Brain microvascular endothelial cell (primary cell): ENCODE measurements around the gene LCE6A.

ENCODE experiments used
- DNase-seq: peaks from one replicate; pipeline ENCODE4 v3.0.0-alpha.2; 2020
- H3K27ac ChIP-seq: fragments of 250-450 bp; sonication (Bioruptor Pico); 2 replicates; pipeline ENCODE4 v1.5.1; 2020; ENCODE audit warnings: mild to moderate bottlenecking, moderate library complexity
- H3K27me3 ChIP-seq: fragments of 250-450 bp; sonication (Bioruptor Pico); replicated peaks from 2 replicates; pipeline ENCODE4 v1.5.1; 2020; ENCODE audit warnings: mild to moderate bottlenecking
- H3K36me3 ChIP-seq: fragments of 250-450 bp; sonication (Bioruptor Pico); replicated peaks from 2 replicates; pipeline ENCODE4 v1.5.1; 2020; ENCODE audit warnings: mild to moderate bottlenecking
- H3K4me3 ChIP-seq: 2 replicates; pipeline ENCODE4 v1.5.1; 2011; ENCODE audit warnings: low read depth, mild to moderate bottlenecking, control low read depth, low read length, moderate library complexity
- in situ Hi-C: cut with HindIII; loops from 2 replicates; pipeline ENCODE4 v1.10.0; 2017; ENCODE audit warnings: low sequenced_read_pairs, low pct_ligation_motif_present
- TF ChIP-seq, protein P1 (sequence below): IDR thresholded peaks from 2 replicates; pipeline ENCODE4 v1.5.1; 2011; ENCODE audit warnings: low read depth, mild to moderate bottlenecking, moderate library complexity, low read length, control low read depth, inconsistent platforms; ENCODE audit errors: missing control alignments

Gene LCE6A

DNA sequence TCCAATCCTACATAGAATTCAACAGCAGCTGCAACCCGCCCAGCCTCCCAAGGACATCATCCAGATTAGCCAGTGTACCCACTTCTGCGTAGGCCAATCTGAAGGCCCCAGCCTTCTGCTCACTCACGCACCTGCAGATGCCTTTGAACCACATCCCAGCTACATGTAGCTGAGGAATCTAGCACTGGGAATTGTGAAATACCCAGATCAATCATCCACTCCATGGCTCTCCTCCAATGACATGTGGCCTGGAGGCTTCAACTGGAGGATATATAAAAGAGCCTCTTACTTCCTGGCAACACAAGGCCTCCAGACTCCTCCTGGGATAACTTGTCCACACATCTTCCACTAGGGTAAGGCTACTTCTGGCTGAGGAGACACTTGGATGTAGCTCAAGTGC is at the start of gene LCE6A:
LCE6A (plus strand) TSS at position 301 of the 400 bp plus-strand sequence. CDS start 665 bp downstream, outside the sequence.
- Histone ChIP-seq H3K27me3 (no peaks in the 10 kb centered on the region), H3K36me3 (no peaks in the 10 kb centered on the region), H3K27ac (no peak within 1 kb of the TSS), H3K4me3 (no peak within 1 kb of the TSS)
- in situ Hi-C loops: no loop called here
- TF ChIP-seq, protein P1, sequence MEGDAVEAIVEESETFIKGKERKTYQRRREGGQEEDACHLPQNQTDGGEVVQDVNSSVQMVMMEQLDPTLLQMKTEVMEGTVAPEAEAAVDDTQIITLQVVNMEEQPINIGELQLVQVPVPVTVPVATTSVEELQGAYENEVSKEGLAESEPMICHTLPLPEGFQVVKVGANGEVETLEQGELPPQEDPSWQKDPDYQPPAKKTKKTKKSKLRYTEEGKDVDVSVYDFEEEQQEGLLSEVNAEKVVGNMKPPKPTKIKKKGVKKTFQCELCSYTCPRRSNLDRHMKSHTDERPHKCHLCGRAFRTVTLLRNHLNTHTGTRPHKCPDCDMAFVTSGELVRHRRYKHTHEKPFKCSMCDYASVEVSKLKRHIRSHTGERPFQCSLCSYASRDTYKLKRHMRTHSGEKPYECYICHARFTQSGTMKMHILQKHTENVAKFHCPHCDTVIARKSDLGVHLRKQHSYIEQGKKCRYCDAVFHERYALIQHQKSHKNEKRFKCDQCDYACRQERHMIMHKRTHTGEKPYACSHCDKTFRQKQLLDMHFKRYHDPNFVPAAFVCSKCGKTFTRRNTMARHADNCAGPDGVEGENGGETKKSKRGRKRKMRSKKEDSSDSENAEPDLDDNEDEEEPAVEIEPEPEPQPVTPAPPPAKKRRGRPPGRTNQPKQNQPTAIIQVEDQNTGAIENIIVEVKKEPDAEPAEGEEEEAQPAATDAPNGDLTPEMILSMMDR: no peak
- no peak for DNase-seq

DNA sequence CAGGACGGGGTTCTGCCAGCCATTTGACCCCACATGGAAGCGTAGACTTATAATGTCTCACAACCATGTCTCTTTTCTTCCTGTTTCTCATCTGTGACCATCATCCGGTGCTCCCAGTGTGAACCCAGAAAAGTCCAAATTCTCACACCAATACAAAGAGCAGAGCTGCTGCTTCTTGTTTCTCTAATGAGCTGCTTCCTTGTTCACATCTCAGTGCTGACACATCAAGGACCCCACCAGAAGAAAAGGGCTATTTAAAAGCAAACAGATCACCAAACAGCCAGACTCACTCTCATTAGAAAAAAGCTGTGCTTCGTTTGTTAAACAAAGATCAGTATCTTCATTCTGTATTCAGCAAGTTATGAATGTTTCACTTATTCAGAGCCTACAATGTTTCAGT is 47.0 kb upstream of the LCE6A start:
- Histone ChIP-seq H3K36me3 (no peaks in the 10 kb centered on the region), H3K27me3 (no peaks in the 10 kb centered on the region), H3K27ac (no peak overlapping the region), H3K4me3 (no peak overlapping the region)
- no peak for DNase-seq
- in situ Hi-C loops: no loop called here
- TF ChIP-seq, protein P1: no peak

DNA sequence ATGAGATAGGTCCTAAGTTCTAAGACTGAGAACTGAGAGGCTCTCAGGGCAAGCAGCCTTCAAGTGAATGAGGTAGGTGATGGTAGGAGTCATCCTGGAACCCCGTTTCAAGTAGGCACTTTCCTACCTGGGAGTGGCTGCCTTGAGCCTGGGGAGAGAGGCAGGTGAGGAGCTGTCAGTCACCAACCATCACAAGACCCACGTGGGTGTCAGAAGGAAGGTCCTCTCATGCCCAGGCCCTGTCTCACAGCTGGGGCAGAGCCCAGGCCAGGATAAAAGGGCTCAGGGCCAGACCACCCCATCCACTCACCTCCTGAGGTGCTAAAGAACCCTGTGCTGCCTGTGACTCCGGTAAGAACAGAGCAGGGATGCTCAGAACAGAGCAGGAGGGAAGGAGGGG is 46.2 kb upstream of the LCE6A start, which contains the start of gene LCE1D:
LCE1D (plus strand) TSS at position 301 of the 400 bp plus-strand sequence. CDS start 1,074 bp downstream, outside the sequence.
- DNase-seq: no peak
- TF ChIP-seq, protein P1: no peak
- in situ Hi-C loops: no loop called here
- Histone ChIP-seq H3K27ac (no peak within 1 kb of the TSS), H3K4me3 (no peak within 1 kb of the TSS), H3K36me3 (no peaks in the 10 kb centered on the region), H3K27me3 (no peaks in the 10 kb centered on the region)

DNA sequence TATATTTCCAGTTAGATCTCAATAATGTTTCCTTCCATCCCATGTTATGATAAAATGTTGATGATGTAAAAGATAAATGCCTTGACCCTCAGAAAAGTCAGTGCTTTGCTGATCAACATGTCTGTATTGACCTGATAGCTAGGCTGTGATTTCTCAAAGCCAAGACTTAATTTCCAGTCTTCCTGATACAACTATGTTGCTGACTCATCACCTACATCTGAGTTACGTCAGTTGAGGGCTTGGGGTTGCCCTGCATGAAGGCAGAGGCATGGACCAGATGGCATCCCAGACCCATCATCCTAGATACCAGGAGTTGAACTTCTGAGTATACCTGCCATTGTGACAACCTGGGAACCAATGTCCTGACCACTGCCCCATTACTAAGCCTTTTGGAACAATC is 41.3 kb upstream of the LCE6A start:
- Histone ChIP-seq H3K4me3 (no peak overlapping the region), H3K27me3 (no peaks in the 10 kb centered on the region), H3K36me3 (no peaks in the 10 kb centered on the region), H3K27ac (no peak overlapping the region)
- in situ Hi-C loops: no loop called here
- TF ChIP-seq, protein P1: no peak
- no peak for DNase-seq

- Histone ChIP-seq H3K27ac (no peak within 1 kb of the TSS), H3K4me3 (no peak within 1 kb of the TSS), H3K27me3 (no peaks in the 10 kb centered on the region), H3K36me3 (no peaks in the 10 kb centered on the region)
- no peak for DNase-seq
- TF ChIP-seq, protein P1: no peak
- in situ Hi-C loops: no loop called here
Observed at GRCh38 chr1:152806576-152806975, 36.1 kb upstream of the LCE6A start, which contains the start of gene LCE1C. Gene LCE1C (minus strand): TSS chr1:152806651. CDS start chr1:152805478, 1,173 bp downstream.

DNA sequence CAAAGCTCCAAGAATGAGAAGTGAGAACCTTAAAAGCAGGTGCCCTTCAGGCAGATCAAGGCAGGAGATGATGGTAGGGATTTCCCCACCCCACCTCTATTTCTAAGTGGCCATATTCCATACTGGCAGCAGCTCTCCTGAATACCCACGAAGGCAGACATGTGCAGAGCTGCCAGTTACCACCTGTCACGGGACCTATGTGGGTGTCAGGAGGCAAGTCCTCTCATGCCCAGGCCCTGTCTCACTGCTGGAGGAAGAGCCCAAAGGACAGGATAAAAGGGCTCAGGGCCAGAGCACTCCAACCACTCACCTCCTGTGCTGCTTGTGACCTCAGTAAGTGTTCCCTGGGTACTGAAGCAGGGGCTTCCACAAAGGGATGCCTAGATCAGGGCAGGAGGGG is 31.6 kb upstream of the LCE6A start:
- TF ChIP-seq, protein P1: no peak
- in situ Hi-C loops: no loop called here
- Histone ChIP-seq H3K4me3 (no peak overlapping the region), H3K36me3 (no peaks in the 10 kb centered on the region), H3K27me3 (no peaks in the 10 kb centered on the region), H3K27ac (no peak overlapping the region)
- no peak for DNase-seq
